GM21381 (cell line): Measurements from ENCODE around the gene IGSF11.
"Not testable (repeated sequence)": the region's sequence is repeated elsewhere in the genome, so short reads cannot be mapped to it uniquely, and the experiment has no call there.

Source experiments
- ATAC-seq: cut with Tn5 transposase; IDR thresholded peaks from one replicate; pipeline ENCODE4 v1.9.1; 2021; ENCODE audit warnings: mild to moderate bottlenecking, moderate library complexity; ENCODE audit not compliant: unreplicated experiment

The IGSF11 gene

GRCh38 chr3:119034256-119035013 is at the start of gene IGSF11:
Gene IGSF11 (minus strand): TSS chr3:119034846. CDS start chr3:119034582, 264 bp downstream.
- peak; percentile 97 for ATAC-seq

- no peak for ATAC-seq
Measured at GRCh38 chr3:119080364-119080763, 45.7 kb upstream of the IGSF11 start.

GRCh38 chr3:119073258-119074001 is 38.8 kb upstream of the IGSF11 start:
- no peak for ATAC-seq

GRCh38 chr3:119072451-119072850 is 37.8 kb upstream of the IGSF11 start:
- ATAC-seq: not testable (repeated sequence)

- ATAC-seq: no peak
Measured at GRCh38 chr3:119069725-119070124, 35.1 kb upstream of the IGSF11 start.

- ATAC-seq: no peak
Measured at GRCh38 chr3:119063471-119063870, 28.8 kb upstream of the IGSF11 start.

- no peak for ATAC-seq
Measured at GRCh38 chr3:119062892-119063291, 28.2 kb upstream of the IGSF11 start.

- ATAC-seq: no peak
Measured at GRCh38 chr3:119044593-119044992, 9.9 kb upstream of the IGSF11 start.

GRCh38 chr3:119042162-119042561 is 7.5 kb upstream of the IGSF11 start:
- ATAC-seq: no peak

- no peak for ATAC-seq
Measured at GRCh38 chr3:119035014-119035346, 334 bp upstream of the IGSF11 start.

- ATAC-seq: no peak
Measured at GRCh38 chr3:119033393-119034255, 1.0 kb downstream of the IGSF11 start.

- ATAC-seq: no peak
Measured at GRCh38 chr3:119025171-119025795, 9.4 kb downstream of the IGSF11 start.

- ATAC-seq: no peak
Measured at GRCh38 chr3:119019767-119020518, 14.7 kb downstream of the IGSF11 start.

- no peak for ATAC-seq
Measured at GRCh38 chr3:119018690-119019463, 15.8 kb downstream of the IGSF11 start.

GRCh38 chr3:119015942-119016341 is 18.7 kb downstream of the IGSF11 start:
- no peak for ATAC-seq

GRCh38 chr3:119013951-119014350 is 20.7 kb downstream of the IGSF11 start:
- ATAC-seq: no peak

GRCh38 chr3:119011528-119011927 is 23.1 kb downstream of the IGSF11 start:
- no peak for ATAC-seq

GRCh38 chr3:118997190-118997589 is 37.5 kb downstream of the IGSF11 start:
- ATAC-seq: no peak

- no peak for ATAC-seq
Measured at GRCh38 chr3:118991775-118992174, 42.9 kb downstream of the IGSF11 start.
